ENCODE results near the gene CAPSL.

DNA sequence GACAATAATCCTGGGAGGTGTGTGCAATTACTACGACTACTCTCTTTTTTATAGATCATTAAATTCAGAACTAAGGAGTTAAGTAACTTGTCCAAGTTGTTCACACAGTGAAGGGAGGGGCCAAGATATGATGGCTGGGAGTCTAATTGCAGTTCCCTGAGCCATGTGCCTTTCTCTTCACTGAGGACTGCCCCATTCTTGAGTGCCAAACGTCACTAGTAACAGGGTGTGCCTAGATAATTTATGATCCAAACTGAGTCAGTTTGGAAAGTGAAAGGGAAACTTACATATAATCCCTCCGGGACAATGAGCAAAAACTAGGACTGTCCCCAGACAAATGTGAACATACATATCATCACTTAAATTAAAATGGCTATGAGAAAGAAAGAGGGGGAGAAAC lies 61.5 kb downstream of the CAPSL start:
- TF ChIP-seq, protein P1, sequence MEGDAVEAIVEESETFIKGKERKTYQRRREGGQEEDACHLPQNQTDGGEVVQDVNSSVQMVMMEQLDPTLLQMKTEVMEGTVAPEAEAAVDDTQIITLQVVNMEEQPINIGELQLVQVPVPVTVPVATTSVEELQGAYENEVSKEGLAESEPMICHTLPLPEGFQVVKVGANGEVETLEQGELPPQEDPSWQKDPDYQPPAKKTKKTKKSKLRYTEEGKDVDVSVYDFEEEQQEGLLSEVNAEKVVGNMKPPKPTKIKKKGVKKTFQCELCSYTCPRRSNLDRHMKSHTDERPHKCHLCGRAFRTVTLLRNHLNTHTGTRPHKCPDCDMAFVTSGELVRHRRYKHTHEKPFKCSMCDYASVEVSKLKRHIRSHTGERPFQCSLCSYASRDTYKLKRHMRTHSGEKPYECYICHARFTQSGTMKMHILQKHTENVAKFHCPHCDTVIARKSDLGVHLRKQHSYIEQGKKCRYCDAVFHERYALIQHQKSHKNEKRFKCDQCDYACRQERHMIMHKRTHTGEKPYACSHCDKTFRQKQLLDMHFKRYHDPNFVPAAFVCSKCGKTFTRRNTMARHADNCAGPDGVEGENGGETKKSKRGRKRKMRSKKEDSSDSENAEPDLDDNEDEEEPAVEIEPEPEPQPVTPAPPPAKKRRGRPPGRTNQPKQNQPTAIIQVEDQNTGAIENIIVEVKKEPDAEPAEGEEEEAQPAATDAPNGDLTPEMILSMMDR (IDR thresholded peaks at IDR 0.05): no peak
- no peak for TF ChIP-seq EZH2 (IDR thresholded peaks at IDR 0.05; ENCODE audit: borderline replicate concordance, insufficient read depth, low read depth, low read length, poor library complexity, severe bottlenecking)

All from B cell (primary cell).